ENCODE measurements around the gene LRRC8A.

- TF ChIP-seq CTCF (IDR thresholded peaks at IDR 0.05): no peak
- no peak for TF ChIP-seq POLR2A (IDR thresholded peaks at IDR 0.05)
Measured at GRCh38 chr9:128893354-128893753, 11.4 kb downstream of the LRRC8A start.

Measured in esophagus squamous epithelium (tissue), 4 donors.